HepG2 (cell line): Measurements from ENCODE around the gene NUBP1. TPM values are rescaled to one million over a fixed set of nuclear protein-coding genes. Genes with fewer than 3 reads are reported as not detected.
A peak's percentile ranks its signal among the peaks of the same experiment; 100 is the strongest.

Source experiments
- BRF2 ChIP-seq: sonication (generic); formaldehyde crosslinking; IDR thresholded peaks from 2 replicates; pipeline ENCODE4 v1.8.1; 2022; ENCODE audit warnings: mild to moderate bottlenecking, missing genetic modification reagents
- CBX5 ChIP-seq: sonication (generic); formaldehyde crosslinking; IDR thresholded peaks from 2 replicates; pipeline ENCODE4 v1.4.0; 2020; ENCODE audit warnings: missing genetic modification reagents, borderline replicate concordance
- CREM ChIP-seq, 2 experiments: sonication (generic) in 1 of 2; formaldehyde crosslinking in 1 of 2; IDR thresholded peaks; 2 replicates each; pipeline versions ENCODE4 v1.4.0 to v1.6.1; 2016 to 2020; ENCODE audit warnings: antibody characterized with exemption in 1 of 2, mild to moderate bottlenecking in 1 of 2, missing genetic modification reagents in 1 of 2
- FLYWCH1 ChIP-seq: sonication (generic); formaldehyde crosslinking; IDR thresholded peaks from 2 replicates; pipeline ENCODE4 v1.8.1; 2023; ENCODE audit warnings: mild to moderate bottlenecking, missing genetic modification reagents
- HNF1B ChIP-seq: sonication (generic); formaldehyde crosslinking; IDR thresholded peaks from 2 replicates; pipeline ENCODE4 v1.5.1; 2020; ENCODE audit warnings: mild to moderate bottlenecking, moderate library complexity, missing genetic modification reagents
- JUNB ChIP-seq: sonication (generic); formaldehyde crosslinking; IDR thresholded peaks from 2 replicates; pipeline ENCODE4 v1.8.0; 2022; ENCODE audit warnings: missing genetic modification reagents, mild to moderate bottlenecking, borderline replicate concordance
- KDM5A ChIP-seq: fragments of 200-600 bp; sonication (generic); IDR thresholded peaks from 2 replicates; pipeline ENCODE4 v1.7.0; 2018; ENCODE audit warnings: antibody characterized with exemption, mild to moderate bottlenecking, low read length, borderline replicate concordance
- MEF2D ChIP-seq: sonication (generic); formaldehyde crosslinking; IDR thresholded peaks from 2 replicates; pipeline ENCODE4 v1.5.1; 2020; ENCODE audit warnings: mild to moderate bottlenecking, missing genetic modification reagents
- SAP130 ChIP-seq: IDR thresholded peaks from 2 replicates; pipeline ENCODE4 v1.6.1; 2016; ENCODE audit warnings: low read depth
- SMARCE1 ChIP-seq: fragments of 450-650 bp; IDR thresholded peaks from 2 replicates; pipeline ENCODE4 v1.6.1; 2017; ENCODE audit warnings: borderline replicate concordance
- TRIM22 ChIP-seq: fragments of 450-650 bp; IDR thresholded peaks from 2 replicates; pipeline ENCODE4 v1.6.1; 2017
- WIZ ChIP-seq: sonication (generic); formaldehyde crosslinking; IDR thresholded peaks from 2 replicates; pipeline ENCODE4 v1.5.1; 2020; ENCODE audit warnings: mild to moderate bottlenecking, missing genetic modification reagents
- YY1 ChIP-seq: IDR thresholded peaks from 2 replicates; pipeline ENCODE4 v1.6.1; 2011; ENCODE audit warnings: low read length, low read depth, moderate library complexity, mild to moderate bottlenecking; ENCODE audit not compliant: insufficient read depth, insufficient replicate concordance
- ZNF317 ChIP-seq: sonication (generic); formaldehyde crosslinking; IDR thresholded peaks from 2 replicates; pipeline ENCODE4 v1.5.0; 2020; ENCODE audit warnings: mild to moderate bottlenecking, missing genetic modification reagents
- ZNF546 ChIP-seq: sonication (generic); formaldehyde crosslinking; conservative IDR thresholded peaks from 2 replicates; pipeline ENCODE4 v1.8.1; 2023; ENCODE audit warnings: mild to moderate bottlenecking, missing genetic modification reagents
- ZNF572 ChIP-seq: sonication (generic); formaldehyde crosslinking; IDR thresholded peaks from 2 replicates; pipeline ENCODE4 v1.5.1; 2020; ENCODE audit warnings: mild to moderate bottlenecking, missing genetic modification reagents
- ZNF607 ChIP-seq: sonication (generic); formaldehyde crosslinking; IDR thresholded peaks from 2 replicates; pipeline ENCODE4 v1.5.1; 2020; ENCODE audit warnings: missing genetic modification reagents, mild to moderate bottlenecking, borderline replicate concordance
- ZNF776 ChIP-seq: sonication (generic); formaldehyde crosslinking; IDR thresholded peaks from 2 replicates; pipeline ENCODE4 v1.4.0; 2020; ENCODE audit warnings: mild to moderate bottlenecking, missing genetic modification reagents
- ZNF792 ChIP-seq: IDR thresholded peaks from 2 replicates; pipeline ENCODE4 v1.6.1; 2016
- ZNF841 ChIP-seq: sonication (generic); formaldehyde crosslinking; IDR thresholded peaks from 2 replicates; pipeline ENCODE4 v1.8.1; 2023; ENCODE audit warnings: missing genetic modification reagents, borderline replicate concordance
- ZZZ3 ChIP-seq: sonication (generic); formaldehyde crosslinking; IDR thresholded peaks from 2 replicates; pipeline ENCODE4 v1.4.0; 2020; ENCODE audit warnings: missing genetic modification reagents, mild to moderate bottlenecking, borderline replicate concordance
- polyA plus RNA-seq, 8 experiments: library from polyadenylated mRNA; depleted of rRNA in 3 of 8; stranded (reverse) in 7 of 8; unstranded in 1 of 8; fragments of >200 nt; fragmentation: Illumina TruSeq in 4 of 8; extraction: Trizol in 4 of 8; gene quantifications; 2 replicates each; pipeline versions ENCODE4 v1.2.1 to v1.2.3, GENCODE V29; 2011 to 2016; ENCODE audit warnings: low read depth in 4 of 8, missing spikeins in 1 of 8, mixed read lengths in 1 of 8; ENCODE audit not compliant: insufficient read depth in 1 of 8
- total RNA-seq, 5 experiments: library from RNA; depleted of rRNA; stranded (reverse); fragments of >200 nt; fragmentation: Illumina TruSeq; extraction: Trizol; gene quantifications; 2 replicates each; pipeline ENCODE4 v1.2.3, GENCODE V29; 2016; ENCODE audit warnings: low read depth in 1 of 5
- TF ChIP-seq, protein P1 (sequence below): sonication (generic); formaldehyde crosslinking; IDR thresholded peaks from 2 replicates; pipeline ENCODE4 v1.4.0; 2020; ENCODE audit warnings: missing genetic modification reagents

NUBP1 gene
- total and polyA plus RNA-seq, 2 of the 13 experiments (the other 11 are each of a cell fraction or from before 2014, with no cell fraction given), result 53.5 to 70.4 TPM

GRCh38 chr16:10738231-10739077 is 5.2 kb upstream of the NUBP1 start (continued):
- TF ChIP-seq ZNF572 (CRISPR knock-in tag) (no peak), TRIM22 (no peak), SMARCE1 (no peak), ZNF776 (CRISPR knock-in tag) (0 out of 2 replicates have a peak, but pooled peaks have one; percentile 54), SAP130 (CRISPR knock-in tag) (peak; percentile 67), ZNF607 (CRISPR knock-in tag) (peak; percentile 41; the same call in 1 of the 2 replicates), ZNF317 (CRISPR knock-in tag) (no peak), ZNF546 (CRISPR knock-in tag) (no peak), KDM5A (no peak), CREM (IDR thresholded peaks at IDR 0.05) (peak; percentile 42; the same call in 1 of the 2 replicates), CREM (CRISPR knock-in tag; IDR thresholded peaks at IDR 0.05) (no peak), ZNF792 (CRISPR knock-in tag) (0 out of 2 replicates have a peak, but pooled peaks have one; percentile 41), YY1 (no peak), ZZZ3 (no peak), WIZ (no peak), HNF1B (CRISPR knock-in tag) (peak; percentile 76), FLYWCH1 (CRISPR knock-in tag) (no peak), CBX5 (CRISPR knock-in tag) (no peak), JUNB (CRISPR knock-in tag) (peak; percentile 98), BRF2 (no peak), ZNF841 (CRISPR knock-in tag) (no peak), MEF2D (CRISPR knock-in tag) (peak; percentile 60)
- TF ChIP-seq, protein P1, sequence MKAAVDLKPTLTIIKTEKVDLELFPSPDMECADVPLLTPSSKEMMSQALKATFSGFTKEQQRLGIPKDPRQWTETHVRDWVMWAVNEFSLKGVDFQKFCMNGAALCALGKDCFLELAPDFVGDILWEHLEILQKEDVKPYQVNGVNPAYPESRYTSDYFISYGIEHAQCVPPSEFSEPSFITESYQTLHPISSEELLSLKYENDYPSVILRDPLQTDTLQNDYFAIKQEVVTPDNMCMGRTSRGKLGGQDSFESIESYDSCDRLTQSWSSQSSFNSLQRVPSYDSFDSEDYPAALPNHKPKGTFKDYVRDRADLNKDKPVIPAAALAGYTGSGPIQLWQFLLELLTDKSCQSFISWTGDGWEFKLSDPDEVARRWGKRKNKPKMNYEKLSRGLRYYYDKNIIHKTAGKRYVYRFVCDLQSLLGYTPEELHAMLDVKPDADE (CRISPR knock-in tag), result no peak
